Suprapubic skin (tissue), 4 donors: ENCODE data around the gene SLCO1B3. TPM values are rescaled to one million over a fixed set of nuclear protein-coding genes. Genes with fewer than 3 reads are reported as not detected.

Source experiments
- DNase-seq, 2 donors: peaks; one replicate each; pipeline ENCODE4 v3.0.0-alpha.2; 2019; ENCODE audit warnings: low spot score in 2 of 2
- H3K27ac ChIP-seq: fragments of 200-600 bp; sonication (generic); one replicate; pipeline ENCODE4 v1.5.1; 2019
- H3K27me3 ChIP-seq: fragments of 200-600 bp; sonication (generic); one replicate; pipeline ENCODE4 v1.5.1; 2019
- H3K36me3 ChIP-seq: fragments of 200-600 bp; sonication (generic); one replicate; pipeline ENCODE4 v1.5.1; 2019
- H3K4me1 ChIP-seq: fragments of 200-600 bp; sonication (generic); one replicate; pipeline ENCODE4 v1.5.1; 2019
- H3K4me3 ChIP-seq: fragments of 200-600 bp; sonication (generic); one replicate; pipeline ENCODE4 v1.5.1; 2019; ENCODE audit warnings: mild to moderate bottlenecking
- H3K9me3 ChIP-seq: fragments of 200-600 bp; sonication (generic); one replicate; pipeline ENCODE4 v1.5.1; 2019
- EP300 ChIP-seq: sonication (generic); formaldehyde crosslinking; IDR thresholded peaks from one replicate; pipeline ENCODE4 v1.6.1; 2017; ENCODE audit warnings: antibody characterized with exemption
- POLR2A ChIP-seq, 2 donors: fragments of 450-650 bp; IDR thresholded peaks; one replicate each; pipeline ENCODE4 v1.6.1; 2017; ENCODE audit warnings: antibody characterized with exemption in 2 of 2, mild to moderate bottlenecking in 2 of 2, moderate library complexity in 2 of 2
- POLR2AphosphoS5 ChIP-seq, 3 donors: sonication (generic); formaldehyde crosslinking; IDR thresholded peaks; one replicate each; pipeline ENCODE4 v1.6.1; 2017; ENCODE audit warnings: antibody characterized with exemption in 3 of 3
- WGBS: methylation state at CpG from one replicate; pipeline ENCODE4 v1.1.5; 2018; 5-methylcytosine and 5-hydroxymethylcytosine counted together
- total RNA-seq, 4 donors: library from RNA; depleted of rRNA; stranded (reverse); fragments of >200 nt; gene quantifications; one replicate each; pipeline ENCODE4 v1.1.0, GENCODE V29; 2016
- TF ChIP-seq, protein P1 (sequence below), 2 donors: fragments of 200-600 bp in 1 of 2; fragments of 450-650 bp in 1 of 2; sonication (generic) in 1 of 2; IDR thresholded peaks; one replicate each; pipeline ENCODE4 v1.5.1; 2016 to 2019; ENCODE audit warnings: antibody characterized with exemption in 2 of 2, mild to moderate bottlenecking in 1 of 2, moderate library complexity in 1 of 2

The SLCO1B3 gene
- total RNA-seq, 4 donors from 2014 or later, result not detected

DNA sequence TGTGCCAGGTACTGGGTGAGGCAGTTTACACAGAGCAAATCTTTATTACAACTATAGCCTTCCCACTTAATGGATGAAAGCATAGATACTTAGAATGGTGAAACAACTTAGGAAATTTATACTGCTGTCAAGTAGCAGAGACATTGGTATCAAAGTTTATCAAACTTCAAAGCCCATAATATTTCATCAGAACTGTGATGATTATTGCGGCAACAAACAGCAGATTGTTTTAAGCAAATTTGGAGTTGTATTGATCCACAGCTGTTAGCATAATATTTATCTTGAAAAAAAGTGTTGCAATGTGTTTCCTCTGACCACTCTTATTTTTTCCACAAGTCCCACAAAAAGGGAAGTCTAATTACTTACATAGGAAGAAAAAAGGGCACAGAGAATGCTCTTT lies 2.0 kb upstream of the SLCO1B3 start:
- DNase-seq, result no peak
- no peak for TF ChIP-seq POLR2A (IDR thresholded peaks at IDR 0.05)
- TF ChIP-seq, protein P1, sequence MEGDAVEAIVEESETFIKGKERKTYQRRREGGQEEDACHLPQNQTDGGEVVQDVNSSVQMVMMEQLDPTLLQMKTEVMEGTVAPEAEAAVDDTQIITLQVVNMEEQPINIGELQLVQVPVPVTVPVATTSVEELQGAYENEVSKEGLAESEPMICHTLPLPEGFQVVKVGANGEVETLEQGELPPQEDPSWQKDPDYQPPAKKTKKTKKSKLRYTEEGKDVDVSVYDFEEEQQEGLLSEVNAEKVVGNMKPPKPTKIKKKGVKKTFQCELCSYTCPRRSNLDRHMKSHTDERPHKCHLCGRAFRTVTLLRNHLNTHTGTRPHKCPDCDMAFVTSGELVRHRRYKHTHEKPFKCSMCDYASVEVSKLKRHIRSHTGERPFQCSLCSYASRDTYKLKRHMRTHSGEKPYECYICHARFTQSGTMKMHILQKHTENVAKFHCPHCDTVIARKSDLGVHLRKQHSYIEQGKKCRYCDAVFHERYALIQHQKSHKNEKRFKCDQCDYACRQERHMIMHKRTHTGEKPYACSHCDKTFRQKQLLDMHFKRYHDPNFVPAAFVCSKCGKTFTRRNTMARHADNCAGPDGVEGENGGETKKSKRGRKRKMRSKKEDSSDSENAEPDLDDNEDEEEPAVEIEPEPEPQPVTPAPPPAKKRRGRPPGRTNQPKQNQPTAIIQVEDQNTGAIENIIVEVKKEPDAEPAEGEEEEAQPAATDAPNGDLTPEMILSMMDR (IDR thresholded peaks at IDR 0.05), result no peak
- no peak for TF ChIP-seq POLR2AphosphoS5 (IDR thresholded peaks at IDR 0.05)
- no peak for TF ChIP-seq EP300
- H3K4me1 ChIP-seq, result no peaks in the 10 kb centered on the region
- 46% methylated on average over 1 of the region's 1 CpG for WGBS
- no peaks in the 10 kb centered on the region for H3K27me3 ChIP-seq
- H3K4me3 ChIP-seq, result no peak overlapping the region
- no peaks in the 10 kb centered on the region for H3K9me3 ChIP-seq
- H3K36me3 ChIP-seq, result no peaks in the 10 kb centered on the region
- H3K27ac ChIP-seq, result no peak overlapping the region

DNA sequence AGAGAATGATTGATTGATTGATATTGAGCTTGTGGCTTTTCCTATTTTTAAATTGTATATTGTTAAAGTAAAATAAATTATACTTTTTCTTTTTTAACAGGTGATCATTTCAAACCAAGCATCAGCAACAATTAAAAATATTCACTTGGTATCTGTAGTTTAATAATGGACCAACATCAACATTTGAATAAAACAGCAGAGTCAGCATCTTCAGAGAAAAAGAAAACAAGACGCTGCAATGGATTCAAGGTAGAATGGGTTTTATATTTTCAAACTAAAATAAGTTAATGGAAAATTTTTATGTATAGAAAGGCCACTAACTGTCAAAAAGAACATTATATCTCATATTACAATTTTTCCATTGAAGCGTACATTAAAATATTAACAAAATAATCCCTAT lies 5.1 kb downstream of the SLCO1B3 start:
- Histone ChIP-seq H3K36me3 (no peaks in the 10 kb centered on the region), H3K4me3 (no peak overlapping the region), H3K27ac (no peak overlapping the region), H3K9me3 (no peaks in the 10 kb centered on the region), H3K27me3 (no peaks in the 10 kb centered on the region), H3K4me1 (no peaks in the 10 kb centered on the region)
- 94% methylated on average over 2 of the region's 2 CpGs for WGBS
- TF ChIP-seq POLR2A (IDR thresholded peaks at IDR 0.05) (no peak), POLR2AphosphoS5 (IDR thresholded peaks at IDR 0.05) (no peak)
- DNase-seq, result no peak

DNA sequence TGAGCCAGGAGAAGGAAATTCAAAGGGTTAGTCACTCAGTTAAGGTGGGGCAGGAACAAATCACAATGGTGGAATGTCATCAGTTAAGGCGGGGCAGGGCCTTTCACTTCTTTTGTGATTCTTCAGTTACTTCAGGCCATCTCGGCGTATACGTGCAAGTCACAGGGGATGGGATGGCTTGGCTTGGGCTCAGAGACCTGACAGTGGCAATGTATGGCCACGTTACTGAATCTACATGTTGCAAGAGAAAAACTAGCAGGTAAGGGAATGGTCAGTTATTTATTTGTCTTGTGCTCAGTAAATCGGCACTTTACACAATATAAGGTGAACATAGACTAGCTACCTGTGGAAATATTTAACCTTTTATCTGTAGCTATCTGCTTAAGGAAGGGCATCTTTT lies 11.9 kb downstream of the SLCO1B3 start:
- no peaks in the 10 kb centered on the region for H3K27me3 ChIP-seq
- no peak for DNase-seq
- WGBS, result 86% methylated on average over 6 of the region's 6 CpGs
- no peaks in the 10 kb centered on the region for H3K36me3 ChIP-seq
- H3K27ac ChIP-seq, result no peak overlapping the region
- no peaks in the 10 kb centered on the region for H3K9me3 ChIP-seq
- no peak for TF ChIP-seq EP300
- no peak for TF ChIP-seq POLR2AphosphoS5 (IDR thresholded peaks at IDR 0.05)
- TF ChIP-seq, protein P1 (IDR thresholded peaks at IDR 0.05), result no peak
- TF ChIP-seq POLR2A (IDR thresholded peaks at IDR 0.05), result no peak
- no peak overlapping the region for H3K4me3 ChIP-seq
- H3K4me1 ChIP-seq, result no peaks in the 10 kb centered on the region

DNA sequence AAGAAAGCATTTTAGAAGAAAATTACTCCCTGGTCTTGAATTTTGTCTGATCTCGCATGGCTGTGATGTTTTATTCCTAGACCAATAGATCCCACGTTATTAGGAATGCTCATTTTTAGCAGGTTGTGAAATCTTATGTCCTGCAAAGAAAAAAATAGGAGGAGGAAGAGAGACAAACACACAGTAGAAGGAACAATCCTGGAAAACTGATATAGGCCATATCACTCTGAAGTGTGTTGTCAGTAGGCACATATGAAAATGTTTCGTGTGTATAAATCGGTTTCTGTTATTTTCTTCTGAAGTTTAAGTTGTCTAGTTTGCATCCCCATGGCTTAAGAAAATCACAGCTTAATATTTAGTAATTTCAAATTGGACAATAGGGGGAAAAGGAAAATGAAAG lies 12.4 kb downstream of the SLCO1B3 start:
- WGBS, result 72% methylated on average over 4 of the region's 4 CpGs
- Histone ChIP-seq H3K4me3 (no peak overlapping the region), H3K27ac (no peak overlapping the region), H3K9me3 (no peaks in the 10 kb centered on the region), H3K4me1 (no peaks in the 10 kb centered on the region), H3K36me3 (no peaks in the 10 kb centered on the region), H3K27me3 (no peaks in the 10 kb centered on the region)
- no peak for TF ChIP-seq EP300
- TF ChIP-seq POLR2AphosphoS5 (IDR thresholded peaks at IDR 0.05), result no peak
- TF ChIP-seq, protein P1 (IDR thresholded peaks at IDR 0.05), result no peak
- no peak for TF ChIP-seq POLR2A (IDR thresholded peaks at IDR 0.05)
- no peak for DNase-seq

DNA sequence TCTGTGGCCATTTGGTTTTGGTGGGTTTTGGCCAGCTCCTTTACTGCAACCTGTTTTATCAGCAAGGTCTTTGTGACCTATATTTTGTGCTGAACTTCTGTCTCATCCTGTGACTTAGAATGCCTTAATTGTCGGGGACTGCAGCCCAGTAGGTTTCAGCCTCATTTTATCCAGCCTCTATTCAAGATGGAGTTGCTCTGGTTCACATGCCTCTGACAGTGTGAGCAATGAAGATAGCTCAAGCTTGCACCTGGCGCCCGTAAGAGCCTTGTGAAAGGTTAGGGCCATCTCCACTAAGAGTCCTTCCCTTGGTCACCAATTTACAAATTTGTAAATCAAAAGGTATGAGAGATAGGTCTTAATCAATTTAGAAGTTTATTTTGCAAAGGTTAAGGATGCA lies 19.4 kb downstream of the SLCO1B3 start:
- Histone ChIP-seq H3K36me3 (no peaks in the 10 kb centered on the region), H3K27ac (no peak overlapping the region), H3K4me3 (no peak overlapping the region), H3K9me3 (no peaks in the 10 kb centered on the region), H3K4me1 (no peaks in the 10 kb centered on the region), H3K27me3 (no peaks in the 10 kb centered on the region)
- TF ChIP-seq, protein P1 (IDR thresholded peaks at IDR 0.05), result no peak
- TF ChIP-seq POLR2AphosphoS5 (IDR thresholded peaks at IDR 0.05) (no peak), POLR2A (IDR thresholded peaks at IDR 0.05) (no peak), EP300 (no peak)
- WGBS, result 97% methylated on average over 3 of the region's 3 CpGs
- DNase-seq, result no peak

DNA sequence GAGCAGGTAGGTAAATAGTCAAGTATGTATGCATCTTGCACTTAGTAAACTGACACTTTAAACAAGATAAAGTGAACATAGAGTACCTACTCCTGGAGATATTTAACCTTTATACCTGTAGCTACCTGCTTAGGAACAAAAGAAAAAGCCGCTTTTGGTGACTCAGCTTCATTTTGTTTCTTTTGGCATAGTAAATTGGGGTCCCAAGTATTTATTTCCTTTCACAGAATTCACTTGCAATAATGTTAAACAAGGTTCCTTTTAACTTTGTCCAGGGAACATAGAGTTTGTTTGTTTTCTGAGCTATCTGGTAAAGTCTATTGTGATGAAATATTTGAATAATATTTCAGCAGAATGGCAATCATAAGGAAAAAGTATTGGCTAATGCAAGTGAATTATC lies 20.0 kb downstream of the SLCO1B3 start:
- H3K27ac ChIP-seq, result no peak overlapping the region
- H3K9me3 ChIP-seq, result no peaks in the 10 kb centered on the region
- no peaks in the 10 kb centered on the region for H3K4me1 ChIP-seq
- WGBS, result 72% methylated on average over 1 of the region's 1 CpG
- no peak overlapping the region for H3K4me3 ChIP-seq
- DNase-seq, result no peak
- no peaks in the 10 kb centered on the region for H3K27me3 ChIP-seq
- H3K36me3 ChIP-seq, result no peaks in the 10 kb centered on the region
- TF ChIP-seq EP300 (no peak), POLR2A (IDR thresholded peaks at IDR 0.05) (no peak), POLR2AphosphoS5 (IDR thresholded peaks at IDR 0.05) (no peak)
- TF ChIP-seq, protein P1 (IDR thresholded peaks at IDR 0.05), result no peak
